Measurements from ENCODE around the gene KCNMB4. TPM values are rescaled to one million over a fixed set of nuclear protein-coding genes. Genes with fewer than 3 reads are reported as not detected.

Gene KCNMB4
- total RNA-seq, 1 donor from 2014 or later = 6.3 TPM

- Histone ChIP-seq H3K9me3 (ENCODE audit: control insufficient read depth in 3 of 3, low read length in 3 of 3) (no peaks in the 10 kb centered on the region), H3K9ac (ENCODE audit: low read depth in 1 of 3, low read length in 3 of 3) (no peak overlapping the region), H3K4me1 (ENCODE audit: control insufficient read depth in 3 of 3, insufficient read depth in 3 of 3, low read length in 3 of 3) (no peaks in the 10 kb centered on the region), H3K4me3 (ENCODE audit: low read length in 3 of 3) (no peak overlapping the region), H3K27ac (ENCODE audit: low read depth, low read length) (no peak overlapping the region), H3K27me3 (ENCODE audit: control insufficient read depth in 3 of 3, insufficient read depth in 3 of 3, low read length in 3 of 3) (no peaks in the 10 kb centered on the region), H3K36me3 (ENCODE audit: control insufficient read depth in 3 of 3, insufficient read depth in 3 of 3, low read length in 3 of 3) (no peaks in the 10 kb centered on the region)
These were observed 60.5 kb downstream of the KCNMB4 start for GRCh38 chr12:70426620-70427019.

GRCh38 chr12:70427611-70428010 is 61.5 kb downstream of the KCNMB4 start:
- Histone ChIP-seq H3K9ac (ENCODE audit: low read depth in 1 of 3, low read length in 3 of 3) (no peak overlapping the region), H3K27ac (ENCODE audit: low read depth, low read length) (no peak overlapping the region), H3K4me3 (ENCODE audit: low read length in 3 of 3) (no peak overlapping the region), H3K9me3 (ENCODE audit: control insufficient read depth in 3 of 3, low read length in 3 of 3) (no peaks in the 10 kb centered on the region), H3K4me1 (ENCODE audit: control insufficient read depth in 3 of 3, insufficient read depth in 3 of 3, low read length in 3 of 3) (no peaks in the 10 kb centered on the region), H3K27me3 (ENCODE audit: control insufficient read depth in 3 of 3, insufficient read depth in 3 of 3, low read length in 3 of 3) (no peaks in the 10 kb centered on the region), H3K36me3 (ENCODE audit: control insufficient read depth in 3 of 3, insufficient read depth in 3 of 3, low read length in 3 of 3) (no peaks in the 10 kb centered on the region)

GRCh38 chr12:70430400-70430799 is 64.3 kb downstream of the KCNMB4 start:
- Histone ChIP-seq H3K27ac (ENCODE audit: low read depth, low read length) (no peak overlapping the region), H3K4me3 (ENCODE audit: low read length in 3 of 3) (no peak overlapping the region), H3K27me3 (ENCODE audit: control insufficient read depth in 3 of 3, insufficient read depth in 3 of 3, low read length in 3 of 3) (no peaks in the 10 kb centered on the region), H3K9ac (ENCODE audit: low read depth in 1 of 3, low read length in 3 of 3) (no peak overlapping the region), H3K9me3 (ENCODE audit: control insufficient read depth in 3 of 3, low read length in 3 of 3) (no peaks in the 10 kb centered on the region), H3K36me3 (ENCODE audit: control insufficient read depth in 3 of 3, insufficient read depth in 3 of 3, low read length in 3 of 3) (no peaks in the 10 kb centered on the region), H3K4me1 (ENCODE audit: control insufficient read depth in 3 of 3, insufficient read depth in 3 of 3, low read length in 3 of 3) (no peaks in the 10 kb centered on the region)

- Histone ChIP-seq H3K9me3 (ENCODE audit: control insufficient read depth in 3 of 3, low read length in 3 of 3) (no peaks in the 10 kb centered on the region), H3K27ac (ENCODE audit: low read depth, low read length) (no peak overlapping the region), H3K4me3 (ENCODE audit: low read length in 3 of 3) (no peak overlapping the region), H3K4me1 (ENCODE audit: control insufficient read depth in 3 of 3, insufficient read depth in 3 of 3, low read length in 3 of 3) (no peaks in the 10 kb centered on the region), H3K36me3 (ENCODE audit: control insufficient read depth in 3 of 3, insufficient read depth in 3 of 3, low read length in 3 of 3) (no peaks in the 10 kb centered on the region), H3K27me3 (ENCODE audit: control insufficient read depth in 3 of 3, insufficient read depth in 3 of 3, low read length in 3 of 3) (no peaks in the 10 kb centered on the region), H3K9ac (ENCODE audit: low read depth in 1 of 3, low read length in 3 of 3) (no peak overlapping the region)
These were observed 70.7 kb downstream of the KCNMB4 start for GRCh38 chr12:70436836-70437235.

- Histone ChIP-seq H3K36me3 (ENCODE audit: control insufficient read depth in 3 of 3, insufficient read depth in 3 of 3, low read length in 3 of 3) (no peaks in the 10 kb centered on the region), H3K27ac (ENCODE audit: low read depth, low read length) (no peak overlapping the region), H3K27me3 (ENCODE audit: control insufficient read depth in 3 of 3, insufficient read depth in 3 of 3, low read length in 3 of 3) (no peaks in the 10 kb centered on the region), H3K4me3 (ENCODE audit: low read length in 3 of 3) (no peak overlapping the region), H3K9me3 (ENCODE audit: control insufficient read depth in 3 of 3, low read length in 3 of 3) (no peaks in the 10 kb centered on the region), H3K9ac (ENCODE audit: low read depth in 1 of 3, low read length in 3 of 3) (no peak overlapping the region), H3K4me1 (ENCODE audit: control insufficient read depth in 3 of 3, insufficient read depth in 3 of 3, low read length in 3 of 3) (no peaks in the 10 kb centered on the region)
These were observed 77.1 kb downstream of the KCNMB4 start for GRCh38 chr12:70443062-70443673.

GRCh38 chr12:70444903-70445302 is 78.8 kb downstream of the KCNMB4 start:
- H3K36me3 ChIP-seq (ENCODE audit: control insufficient read depth in 3 of 3, insufficient read depth in 3 of 3, low read length in 3 of 3) = no peaks in the 10 kb centered on the region
- no peaks in the 10 kb centered on the region for H3K27me3 ChIP-seq (ENCODE audit: control insufficient read depth in 3 of 3, insufficient read depth in 3 of 3, low read length in 3 of 3)
- H3K9me3 ChIP-seq (ENCODE audit: control insufficient read depth in 3 of 3, low read length in 3 of 3) = peaks cover 0 to 3% (median under 1%) of the 10 kb centered on the region in 3 donors
- H3K9ac ChIP-seq (ENCODE audit: low read depth in 1 of 3, low read length in 3 of 3) = no peak overlapping the region
- H3K4me3 ChIP-seq (ENCODE audit: low read length in 3 of 3) = no peak overlapping the region
- H3K27ac ChIP-seq (ENCODE audit: low read depth, low read length) = no peak overlapping the region
- H3K4me1 ChIP-seq (ENCODE audit: control insufficient read depth in 3 of 3, insufficient read depth in 3 of 3, low read length in 3 of 3) = no peaks in the 10 kb centered on the region

- no peak overlapping the region for H3K27ac ChIP-seq (ENCODE audit: low read depth, low read length)
- H3K27me3 ChIP-seq (ENCODE audit: control insufficient read depth in 3 of 3, insufficient read depth in 3 of 3, low read length in 3 of 3) = no peaks in the 10 kb centered on the region
- no peak overlapping the region for H3K4me3 ChIP-seq (ENCODE audit: low read length in 3 of 3)
- no peaks in the 10 kb centered on the region for H3K36me3 ChIP-seq (ENCODE audit: control insufficient read depth in 3 of 3, insufficient read depth in 3 of 3, low read length in 3 of 3)
- no peak overlapping the region for H3K9ac ChIP-seq (ENCODE audit: low read depth in 1 of 3, low read length in 3 of 3)
- H3K9me3 ChIP-seq (ENCODE audit: control insufficient read depth in 3 of 3, low read length in 3 of 3) = peaks cover 0 to 6% (median 3%) of the 10 kb centered on the region in 3 donors
- no peaks in the 10 kb centered on the region for H3K4me1 ChIP-seq (ENCODE audit: control insufficient read depth in 3 of 3, insufficient read depth in 3 of 3, low read length in 3 of 3)
These were observed 82.3 kb downstream of the KCNMB4 start for GRCh38 chr12:70448371-70448770.

- H3K9me3 ChIP-seq (ENCODE audit: control insufficient read depth in 3 of 3, low read length in 3 of 3) = peaks cover 0 to 6% (median 3%) of the 10 kb centered on the region in 3 donors
- no peaks in the 10 kb centered on the region for H3K36me3 ChIP-seq (ENCODE audit: control insufficient read depth in 3 of 3, insufficient read depth in 3 of 3, low read length in 3 of 3)
- H3K27ac ChIP-seq (ENCODE audit: low read depth, low read length) = no peak overlapping the region
- no peaks in the 10 kb centered on the region for H3K27me3 ChIP-seq (ENCODE audit: control insufficient read depth in 3 of 3, insufficient read depth in 3 of 3, low read length in 3 of 3)
- no peak overlapping the region for H3K9ac ChIP-seq (ENCODE audit: low read depth in 1 of 3, low read length in 3 of 3)
- H3K4me1 ChIP-seq (ENCODE audit: control insufficient read depth in 3 of 3, insufficient read depth in 3 of 3, low read length in 3 of 3) = no peaks in the 10 kb centered on the region
- no peak overlapping the region for H3K4me3 ChIP-seq (ENCODE audit: low read length in 3 of 3)
These were observed 83.1 kb downstream of the KCNMB4 start for GRCh38 chr12:70449074-70449752.

GRCh38 chr12:70449753-70450341 is 83.8 kb downstream of the KCNMB4 start:
- no peaks in the 10 kb centered on the region for H3K36me3 ChIP-seq (ENCODE audit: control insufficient read depth in 3 of 3, insufficient read depth in 3 of 3, low read length in 3 of 3)
- H3K9ac ChIP-seq (ENCODE audit: low read depth in 1 of 3, low read length in 3 of 3) = no peak overlapping the region
- peaks cover 0 to 6% (median 3%) of the 10 kb centered on the region in 3 donors for H3K9me3 ChIP-seq (ENCODE audit: control insufficient read depth in 3 of 3, low read length in 3 of 3)
- H3K27ac ChIP-seq (ENCODE audit: low read depth, low read length) = no peak overlapping the region
- no peaks in the 10 kb centered on the region for H3K27me3 ChIP-seq (ENCODE audit: control insufficient read depth in 3 of 3, insufficient read depth in 3 of 3, low read length in 3 of 3)
- H3K4me1 ChIP-seq (ENCODE audit: control insufficient read depth in 3 of 3, insufficient read depth in 3 of 3, low read length in 3 of 3) = no peaks in the 10 kb centered on the region
- no peak overlapping the region for H3K4me3 ChIP-seq (ENCODE audit: low read length in 3 of 3)

- H3K27ac ChIP-seq (ENCODE audit: low read depth, low read length) = no peak overlapping the region
- no peak overlapping the region for H3K9ac ChIP-seq (ENCODE audit: low read depth in 1 of 3, low read length in 3 of 3)
- no peak overlapping the region for H3K4me3 ChIP-seq (ENCODE audit: low read length in 3 of 3)
- peaks cover 0 to 6% (median 3%) of the 10 kb centered on the region in 3 donors for H3K9me3 ChIP-seq (ENCODE audit: control insufficient read depth in 3 of 3, low read length in 3 of 3)
- no peaks in the 10 kb centered on the region for H3K36me3 ChIP-seq (ENCODE audit: control insufficient read depth in 3 of 3, insufficient read depth in 3 of 3, low read length in 3 of 3)
- H3K27me3 ChIP-seq (ENCODE audit: control insufficient read depth in 3 of 3, insufficient read depth in 3 of 3, low read length in 3 of 3) = no peaks in the 10 kb centered on the region
- H3K4me1 ChIP-seq (ENCODE audit: control insufficient read depth in 3 of 3, insufficient read depth in 3 of 3, low read length in 3 of 3) = no peaks in the 10 kb centered on the region
These were observed 85.4 kb downstream of the KCNMB4 start for GRCh38 chr12:70451528-70451927.
